Islet precursor cell (in vitro differentiated cells): ENCODE data around the gene BMAL2.

Experiments used
- DNase-seq: peaks from one replicate; pipeline ENCODE4 v3.0.0-alpha.2; 2018

The BMAL2 gene, protein sequence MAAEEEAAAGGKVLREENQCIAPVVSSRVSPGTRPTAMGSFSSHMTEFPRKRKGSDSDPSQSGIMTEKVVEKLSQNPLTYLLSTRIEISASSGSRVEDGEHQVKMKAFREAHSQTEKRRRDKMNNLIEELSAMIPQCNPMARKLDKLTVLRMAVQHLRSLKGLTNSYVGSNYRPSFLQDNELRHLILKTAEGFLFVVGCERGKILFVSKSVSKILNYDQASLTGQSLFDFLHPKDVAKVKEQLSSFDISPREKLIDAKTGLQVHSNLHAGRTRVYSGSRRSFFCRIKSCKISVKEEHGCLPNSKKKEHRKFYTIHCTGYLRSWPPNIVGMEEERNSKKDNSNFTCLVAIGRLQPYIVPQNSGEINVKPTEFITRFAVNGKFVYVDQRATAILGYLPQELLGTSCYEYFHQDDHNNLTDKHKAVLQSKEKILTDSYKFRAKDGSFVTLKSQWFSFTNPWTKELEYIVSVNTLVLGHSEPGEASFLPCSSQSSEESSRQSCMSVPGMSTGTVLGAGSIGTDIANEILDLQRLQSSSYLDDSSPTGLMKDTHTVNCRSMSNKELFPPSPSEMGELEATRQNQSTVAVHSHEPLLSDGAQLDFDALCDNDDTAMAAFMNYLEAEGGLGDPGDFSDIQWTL

DNA sequence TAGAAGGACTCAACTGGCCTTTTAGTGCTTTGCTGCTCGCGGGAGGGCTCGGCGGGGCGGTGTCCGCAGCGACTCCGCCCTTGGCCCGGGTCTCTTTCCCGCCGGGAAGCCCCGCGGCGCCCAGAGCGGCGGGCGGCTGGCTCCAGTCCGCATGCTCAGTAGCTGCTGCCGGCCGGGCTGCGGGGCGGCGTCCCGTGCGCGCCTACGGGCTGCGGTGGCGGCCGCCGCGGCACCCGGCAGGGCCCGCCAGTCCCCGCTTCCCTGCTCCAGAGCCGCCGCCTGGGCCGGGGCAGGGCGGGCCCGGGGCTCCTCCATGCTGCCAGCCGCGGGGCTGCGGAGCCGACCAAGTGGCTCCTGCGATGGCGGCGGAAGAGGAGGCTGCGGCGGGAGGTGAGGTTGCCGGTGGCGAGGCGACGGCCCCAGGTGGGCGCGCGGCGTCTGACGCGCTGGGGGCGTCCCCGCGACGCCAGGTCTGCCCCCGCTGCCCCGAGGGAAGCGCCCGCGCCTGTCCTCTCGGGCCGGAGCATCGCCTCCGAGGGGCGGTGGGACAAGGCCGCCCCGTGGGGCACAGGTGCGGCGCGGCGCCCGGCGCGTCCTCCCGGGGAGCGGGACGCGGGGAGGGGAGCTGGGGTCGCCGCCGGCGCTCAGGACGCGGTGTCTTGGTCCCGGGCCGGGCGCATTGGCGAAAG is at the start of gene BMAL2:
BMAL2 (plus strand) TSS at position 123 of the 689 bp plus-strand sequence; CDS start at position 360, 237 bp downstream.
- DNase-seq: peak; percentile 88

DNA sequence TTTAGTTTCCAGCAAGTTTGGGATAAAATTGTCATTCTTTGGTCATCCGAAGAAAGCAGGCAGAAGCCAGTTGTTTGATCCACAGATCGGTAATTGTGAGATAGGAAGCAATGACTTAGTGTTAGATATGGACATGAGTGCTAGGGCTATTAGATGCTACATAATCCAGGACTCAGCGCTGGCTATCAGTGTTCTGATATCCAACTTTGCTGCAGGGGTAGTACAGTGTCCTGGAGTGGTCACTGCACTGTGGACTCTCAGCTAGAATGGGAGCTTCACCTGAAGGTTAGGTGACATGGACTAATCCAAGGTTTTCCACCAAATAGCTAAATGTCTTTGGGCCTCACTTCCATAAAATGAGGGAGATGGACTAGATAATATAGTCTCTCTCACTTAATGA is 48.6 kb upstream of the BMAL2 start:
- DNase-seq: no peak

DNA sequence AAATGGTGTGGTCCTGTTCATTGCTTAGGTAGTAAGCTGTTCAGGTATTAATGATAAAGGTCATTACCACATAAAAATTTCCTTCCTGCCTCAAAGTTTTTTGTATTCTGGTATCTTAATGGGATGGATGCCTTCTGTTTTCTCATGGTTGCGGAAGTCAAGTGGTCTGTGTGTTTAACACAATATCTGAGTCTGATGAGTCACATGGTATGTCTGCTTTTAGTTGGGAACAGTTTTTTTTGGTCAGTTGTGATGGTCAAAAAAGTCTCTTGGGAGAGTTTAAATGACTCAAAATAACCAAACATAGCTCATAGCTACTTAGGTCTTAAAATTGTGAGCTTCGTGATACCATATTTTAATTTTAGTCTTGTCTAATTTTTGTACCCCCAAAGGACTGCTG is 47.9 kb upstream of the BMAL2 start:
- DNase-seq: no peak

DNA sequence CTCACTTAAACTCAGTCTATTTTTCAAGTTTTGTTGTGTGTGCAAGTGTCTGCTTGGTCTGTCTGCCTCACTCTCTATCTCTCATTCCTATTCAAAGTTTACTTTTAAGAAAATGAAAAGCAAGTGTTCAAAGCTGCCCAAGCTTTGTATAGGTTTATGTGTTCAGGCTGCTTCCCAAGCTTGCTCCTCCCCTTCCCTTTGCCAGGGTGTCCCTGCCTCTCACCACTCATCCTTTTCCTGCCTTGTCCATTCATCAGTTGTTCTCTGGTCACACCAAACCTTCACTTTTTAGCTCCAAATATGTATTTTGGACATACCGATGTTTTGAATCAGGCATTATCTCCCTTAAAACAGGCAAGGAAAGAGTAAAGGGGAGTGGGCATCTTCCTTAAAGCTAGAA is 47.2 kb upstream of the BMAL2 start:
- DNase-seq: peak; percentile 71

- DNase-seq: no peak
Measured at GRCh38 chr12:27289414-27289813, 43.2 kb upstream of the BMAL2 start.

DNA sequence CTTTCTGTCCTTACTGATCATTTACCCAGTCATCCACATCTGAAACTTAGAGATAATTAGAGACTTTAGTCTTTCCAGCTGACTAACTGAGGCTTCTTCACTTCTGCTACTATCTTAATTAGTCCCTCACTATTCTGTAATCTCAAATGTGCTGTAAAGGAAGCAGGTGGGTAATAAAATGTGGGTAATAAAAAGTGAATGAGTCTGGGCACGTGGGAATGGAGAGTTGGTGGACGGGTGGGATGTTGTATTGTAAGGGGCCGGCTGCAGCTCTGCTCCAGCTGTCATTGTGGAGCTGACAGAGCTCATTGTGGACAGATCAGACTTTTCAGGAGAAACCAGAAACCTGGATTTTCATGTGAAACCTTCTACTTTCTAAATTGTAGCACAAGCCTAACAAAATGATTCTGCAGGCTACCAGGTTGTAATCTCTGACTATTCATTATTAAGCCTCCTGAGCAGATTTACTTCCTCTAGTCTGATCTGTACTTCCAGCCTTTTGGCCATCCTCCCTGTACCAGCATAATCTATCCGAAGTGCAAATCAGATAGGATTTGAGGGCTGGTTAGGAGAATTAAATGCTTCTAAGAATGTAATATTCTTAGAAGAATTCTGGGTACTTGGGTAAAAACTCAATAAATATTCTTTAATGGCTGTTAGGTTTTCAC is 42.0 kb upstream of the BMAL2 start:
- no peak for DNase-seq

GRCh38 chr12:27291862-27292261 is 40.8 kb upstream of the BMAL2 start:
- no peak for DNase-seq

DNA sequence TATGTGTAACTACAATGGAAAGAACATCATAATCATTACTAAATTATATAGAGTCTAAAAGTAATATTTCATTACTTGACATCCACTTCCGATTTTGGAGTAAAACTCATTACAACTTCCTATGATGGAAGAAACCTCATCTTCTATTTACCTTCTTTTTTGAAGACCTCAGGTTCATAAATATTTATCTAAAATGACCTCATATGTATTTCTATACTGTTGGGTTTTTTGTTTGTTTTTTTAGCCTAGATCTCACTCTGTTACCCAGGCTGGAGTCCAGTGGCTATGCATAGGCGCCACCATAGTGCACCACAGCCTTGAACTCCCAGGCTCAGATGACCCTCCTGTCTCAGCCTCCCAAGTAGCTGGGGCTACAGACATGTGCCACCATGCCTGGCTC is 39.9 kb upstream of the BMAL2 start:
- no peak for DNase-seq

GRCh38 chr12:27293463-27293862 is 39.2 kb upstream of the BMAL2 start:
- no peak for DNase-seq

DNA sequence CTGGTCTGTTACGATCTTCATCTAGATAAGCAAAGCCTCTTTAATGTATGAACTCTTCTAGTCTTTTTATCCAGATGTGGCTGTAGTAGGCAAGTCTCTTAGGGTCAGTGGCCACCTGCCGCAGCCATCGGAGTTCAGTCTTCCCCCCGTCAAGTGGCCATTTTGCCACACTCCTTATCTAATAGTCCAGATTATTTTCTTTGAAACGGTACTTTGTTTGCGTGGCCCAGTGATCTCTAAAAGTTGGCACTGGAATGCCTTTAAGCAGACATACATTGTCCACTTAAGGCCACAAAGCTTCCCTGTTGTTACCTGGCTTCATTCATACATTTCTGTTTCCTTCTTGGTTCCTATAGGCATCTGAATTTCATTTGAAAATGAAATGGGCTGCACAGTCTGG is 36.0 kb upstream of the BMAL2 start:
- no peak for DNase-seq

DNA sequence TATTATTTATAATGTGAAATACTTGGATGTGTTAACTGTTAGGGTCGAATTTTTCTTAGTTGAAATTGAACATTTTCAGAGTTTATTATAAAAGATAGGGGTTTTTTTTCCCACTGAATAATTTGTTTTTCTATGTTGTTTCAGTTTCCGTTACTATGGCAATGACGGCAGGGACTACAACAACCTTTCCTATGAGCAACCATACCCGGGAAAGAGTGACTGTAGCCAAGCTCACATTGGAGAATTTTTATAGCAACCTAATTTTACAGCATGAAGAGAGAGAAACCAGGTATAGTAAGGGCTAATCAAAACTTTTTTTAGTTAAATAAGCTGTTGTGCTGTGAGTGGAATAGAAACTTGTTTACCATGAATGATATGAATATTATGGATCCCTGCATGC is 35.1 kb upstream of the BMAL2 start:
- DNase-seq: no peak

DNA sequence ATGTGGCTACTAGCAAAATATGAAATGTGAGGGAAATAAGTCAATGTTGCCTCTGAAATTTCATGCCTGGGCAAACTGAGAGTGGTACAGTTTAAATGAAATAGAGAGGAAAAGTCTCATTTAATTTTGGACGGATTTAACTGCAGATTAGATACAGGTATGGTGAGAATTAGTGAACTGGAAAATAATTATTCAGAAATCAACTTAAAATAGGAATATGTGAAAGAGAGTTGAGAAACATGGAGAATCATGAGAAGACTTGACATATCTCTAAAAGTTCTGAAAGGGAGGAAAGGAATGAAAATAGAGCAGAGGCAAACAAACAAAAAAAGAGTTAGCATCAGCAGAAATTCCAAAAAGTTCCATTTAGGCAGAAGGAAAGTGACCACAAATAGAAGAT is 33.5 kb upstream of the BMAL2 start:
- DNase-seq: no peak

DNA sequence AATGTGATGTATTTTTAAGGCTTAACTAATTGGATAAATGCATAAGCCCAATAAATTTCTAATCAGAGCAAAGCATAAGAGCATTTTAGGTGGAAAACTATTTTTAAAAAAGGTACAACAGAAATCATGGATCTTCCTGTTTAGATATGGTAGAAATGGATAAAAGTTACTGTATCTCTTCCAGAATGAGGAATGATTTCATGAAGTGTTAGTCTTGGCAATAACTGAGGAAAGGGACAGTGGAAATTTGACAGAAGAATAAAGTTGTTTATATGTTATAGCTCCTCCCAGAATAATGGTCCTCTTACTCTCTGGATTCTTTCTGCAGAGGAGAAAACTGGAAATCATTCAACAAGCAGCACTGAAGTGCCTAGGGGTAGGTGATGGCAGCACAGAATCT is 32.4 kb upstream of the BMAL2 start:
- no peak for DNase-seq

GRCh38 chr12:27303139-27304111 is 29.2 kb upstream of the BMAL2 start:
- DNase-seq: no peak

DNA sequence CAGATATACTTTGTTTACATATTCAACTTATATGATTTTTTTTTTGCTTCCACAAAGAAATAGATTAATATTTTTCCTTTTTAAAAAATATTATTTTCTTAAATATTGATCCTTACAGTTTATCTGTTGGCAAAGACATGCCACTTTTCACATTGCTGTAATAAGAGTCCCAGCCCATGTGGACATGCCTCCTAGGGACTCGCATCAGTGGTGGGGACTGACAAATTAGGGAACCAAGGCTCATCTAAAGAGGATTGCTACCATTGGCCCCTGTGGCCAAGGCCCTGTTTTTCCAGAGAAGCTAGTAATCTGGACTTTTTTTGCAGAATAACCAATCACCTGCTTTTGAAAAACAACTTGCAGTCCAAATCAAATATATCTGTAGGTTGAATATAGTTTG is 27.8 kb upstream of the BMAL2 start:
- no peak for DNase-seq

GRCh38 chr12:27305673-27306456 is 26.8 kb upstream of the BMAL2 start:
- no peak for DNase-seq

GRCh38 chr12:27309293-27309994 is 23.2 kb upstream of the BMAL2 start:
- DNase-seq: no peak

GRCh38 chr12:27309995-27310315 is 22.7 kb upstream of the BMAL2 start:
- DNase-seq: no peak

DNA sequence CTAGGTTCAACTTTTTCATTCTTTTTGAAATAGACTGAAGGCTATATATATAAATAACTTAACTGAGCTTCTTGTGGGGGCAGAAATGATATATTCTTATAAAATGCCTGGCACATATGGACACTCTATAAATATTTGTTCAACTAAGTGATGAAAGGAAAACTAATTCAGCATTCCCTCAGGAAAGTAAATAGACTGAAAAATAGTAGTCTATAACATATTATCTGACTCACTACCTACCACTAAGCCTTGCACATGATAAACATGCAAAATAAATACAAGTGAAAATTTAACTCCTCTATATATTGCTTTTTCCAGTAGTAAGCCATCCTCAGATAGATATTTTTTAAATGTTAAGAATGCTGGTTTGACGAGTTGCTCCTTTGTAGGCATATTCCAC is 15.7 kb upstream of the BMAL2 start:
- DNase-seq: no peak

GRCh38 chr12:27319409-27319808 is 13.2 kb upstream of the BMAL2 start:
- no peak for DNase-seq

- DNase-seq: no peak
Measured at GRCh38 chr12:27319848-27320247, 12.8 kb upstream of the BMAL2 start.
